NCI-H446 treated with DMSO at 0.1 percent for 48 hours (cell line): ENCODE measurements around the gene VNN1.
"Not testable (repeated sequence)": the region's sequence is repeated elsewhere in the genome, so short reads cannot be mapped to it uniquely, and the experiment has no call there.

Experiments
- DNase-seq: peaks from one replicate; lab custom pipeline; 2025; lab: John Stamatoyannopoulos, UW

The VNN1 gene

DNA sequence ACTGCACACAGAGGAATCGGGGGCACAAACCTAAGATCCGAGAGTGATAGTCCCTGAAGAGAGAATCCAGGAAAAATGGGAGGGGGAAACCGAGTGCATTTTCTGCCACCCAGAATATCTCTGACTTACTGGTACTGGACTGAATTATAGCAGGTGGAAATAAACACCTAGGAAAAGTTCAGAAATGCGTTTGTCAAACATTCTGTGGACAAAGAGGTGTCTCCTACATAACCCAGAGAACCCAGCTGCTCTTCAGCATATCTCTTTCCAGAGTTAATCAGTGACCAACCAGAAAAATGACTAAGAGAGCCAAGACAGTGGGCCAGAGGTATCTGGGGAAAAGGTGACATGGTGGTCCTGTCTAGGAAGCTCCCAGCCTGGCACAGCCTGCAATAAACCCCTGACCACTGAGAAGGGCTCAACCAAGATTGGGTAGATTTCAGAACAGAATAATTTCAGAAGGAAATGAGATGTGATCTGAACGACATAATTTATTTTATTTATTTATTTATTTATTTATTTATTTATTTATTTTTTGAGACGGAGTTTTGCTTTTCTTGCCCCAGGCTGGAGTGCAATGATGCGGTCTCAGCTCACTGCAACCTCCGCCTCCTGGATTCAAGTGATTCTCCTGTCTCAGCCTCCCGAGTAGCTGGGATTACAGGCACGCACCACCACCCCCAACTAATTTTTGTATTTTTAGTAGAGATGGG lies 6.0 kb upstream of the VNN1 start:
- DNase-seq: no peak

GRCh38 chr6:132715881-132716637 lies 2.2 kb upstream of the VNN1 start:
- no peak for DNase-seq

- no peak for DNase-seq
These were observed 1.3 kb upstream of the VNN1 start for GRCh38 chr6:132715204-132715603.

DNA sequence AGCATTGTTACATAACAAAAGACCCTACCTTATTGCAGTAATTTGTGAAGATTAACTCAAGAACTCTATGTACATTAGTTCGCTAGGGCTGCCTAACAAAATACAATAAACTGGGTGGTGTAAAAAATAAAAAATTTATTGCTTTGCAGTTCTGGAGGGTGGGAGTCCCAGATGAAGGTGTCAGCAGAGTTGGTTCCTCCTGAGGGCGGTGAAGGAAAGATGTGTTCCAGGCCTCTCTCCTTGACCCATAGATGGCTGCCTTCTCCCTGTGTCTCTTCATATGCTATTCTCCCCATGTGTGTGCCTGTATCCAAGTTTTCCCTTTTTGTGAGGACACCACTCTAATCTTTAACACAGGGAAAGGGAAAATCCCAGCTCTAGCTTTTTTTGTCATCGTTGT lies 305 bp upstream of the VNN1 start:
- no peak for DNase-seq

DNA sequence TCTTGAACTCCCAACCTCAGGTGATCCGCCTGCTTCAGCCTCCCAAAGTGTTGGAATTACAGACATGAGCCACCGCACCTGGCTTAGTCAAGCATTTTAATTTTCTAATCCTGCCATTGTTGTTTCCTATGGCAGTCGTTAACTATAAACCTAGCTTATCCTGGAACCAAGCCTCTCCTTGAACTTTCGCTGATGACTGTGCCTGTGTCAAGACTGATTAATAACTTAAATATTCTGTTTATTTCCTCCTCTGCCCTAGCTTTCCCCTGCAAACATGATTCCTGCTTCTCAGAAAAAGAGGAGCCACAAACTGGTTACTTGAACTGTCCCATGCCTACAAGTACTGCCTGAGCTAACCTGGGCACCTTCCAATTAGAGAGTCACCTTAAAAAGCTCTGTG lies 1.5 kb downstream of the VNN1 start:
- no peak for DNase-seq

DNA sequence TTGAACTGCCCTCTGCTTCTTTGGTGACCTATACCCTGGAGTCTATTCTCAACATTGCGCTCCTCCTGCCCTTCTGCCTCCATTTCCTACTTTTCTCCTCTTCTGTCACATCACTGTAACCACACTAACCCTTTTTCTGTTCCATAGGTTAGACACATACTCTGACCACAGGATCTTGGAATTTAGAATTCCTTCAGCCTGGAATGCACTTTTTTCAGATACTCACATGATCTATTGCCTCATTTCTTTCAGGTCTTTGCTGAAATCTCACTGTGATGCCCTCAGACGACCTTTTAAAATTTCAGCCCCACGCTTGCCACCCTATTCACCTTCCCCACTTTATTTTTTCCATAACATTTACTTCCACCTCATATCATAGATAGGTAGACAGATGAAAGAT lies 5.1 kb downstream of the VNN1 start:
- no peak for DNase-seq

DNA sequence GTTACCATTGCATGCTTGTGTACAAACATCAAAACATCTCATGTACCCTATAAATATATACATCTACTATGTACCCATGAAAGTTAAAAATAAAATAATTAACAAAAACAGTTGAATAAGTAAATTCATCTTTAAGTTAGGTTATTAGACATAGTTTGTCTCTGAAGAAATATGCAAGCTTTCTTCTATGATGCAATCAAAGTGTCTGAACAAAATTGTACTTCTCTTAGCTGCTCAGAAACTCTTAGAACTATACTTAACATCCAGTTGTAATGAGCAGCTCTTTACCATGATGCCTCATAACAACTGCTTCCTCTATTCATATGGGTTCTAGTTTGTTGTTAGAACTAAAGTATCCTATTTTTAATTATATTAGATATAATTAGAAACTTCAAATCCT lies 5.9 kb downstream of the VNN1 start:
- no peak for DNase-seq

DNA sequence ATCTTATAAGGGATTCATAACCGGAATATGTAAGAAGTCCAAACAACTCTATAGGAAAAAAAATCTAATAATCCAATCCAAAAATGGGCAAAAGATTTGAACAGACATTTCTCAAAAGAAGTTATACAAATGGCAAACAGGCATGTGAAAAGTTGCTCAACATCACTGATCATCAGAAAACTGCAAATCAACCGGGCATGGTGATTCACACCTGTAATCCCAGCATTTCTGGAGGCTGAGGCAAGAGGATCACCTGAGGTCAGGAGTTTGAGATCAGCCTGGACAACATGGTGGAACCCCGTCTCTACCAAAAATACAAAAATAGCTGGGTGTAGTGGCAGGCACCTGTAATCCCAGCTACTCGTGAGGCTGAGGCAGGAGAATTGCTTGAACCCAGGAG lies 7.1 kb downstream of the VNN1 start:
- not testable (repeated sequence) for DNase-seq

- DNase-seq: no peak
These were observed 9.9 kb downstream of the VNN1 start for GRCh38 chr6:132703936-132704335.

DNA sequence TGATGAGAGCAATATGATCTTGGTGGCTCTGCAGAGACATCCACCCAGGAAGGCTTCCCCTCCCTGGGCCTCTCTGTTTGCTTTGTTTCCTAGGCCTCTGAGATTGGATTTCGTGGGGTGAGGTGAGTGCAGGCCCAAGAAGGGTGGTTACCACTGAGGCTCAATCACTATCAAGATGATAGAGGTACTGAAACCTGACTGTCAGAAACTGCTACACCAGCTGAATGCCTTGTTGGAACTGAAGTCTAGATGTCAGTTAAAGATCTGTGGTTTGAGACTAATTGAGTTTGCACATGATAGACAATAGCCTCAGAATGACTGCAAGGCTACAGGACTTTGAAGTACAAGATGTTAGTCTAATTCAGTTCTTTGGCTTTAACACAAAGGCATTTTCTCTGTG lies 15.2 kb downstream of the VNN1 start:
- DNase-seq: no peak

- DNase-seq: no peak
These were observed 18.1 kb downstream of the VNN1 start for GRCh38 chr6:132695773-132696172.

DNA sequence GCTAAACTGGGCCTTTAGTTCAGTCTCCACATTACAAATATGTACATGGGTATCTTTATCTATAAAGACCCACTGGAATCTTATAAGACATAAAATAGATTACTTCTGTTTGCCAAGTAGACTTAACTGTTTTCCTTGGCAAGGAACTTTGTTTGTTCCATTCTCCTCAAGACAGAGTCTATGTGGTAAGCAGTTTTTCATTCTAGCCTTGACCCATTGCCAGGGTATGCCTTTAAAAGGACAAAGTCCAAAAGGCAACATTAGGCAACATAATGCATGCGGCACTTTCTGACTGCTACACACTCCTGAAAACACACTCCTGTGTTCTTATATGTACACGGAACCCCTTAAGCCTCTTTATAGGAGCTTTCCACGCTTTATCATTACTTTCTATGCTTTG lies 20.4 kb downstream of the VNN1 start:
- DNase-seq: no peak

- DNase-seq: no peak
These were observed 23.2 kb downstream of the VNN1 start for GRCh38 chr6:132690678-132691077.

- no peak for DNase-seq
These were observed 26.5 kb downstream of the VNN1 start for GRCh38 chr6:132687306-132687705.

DNA sequence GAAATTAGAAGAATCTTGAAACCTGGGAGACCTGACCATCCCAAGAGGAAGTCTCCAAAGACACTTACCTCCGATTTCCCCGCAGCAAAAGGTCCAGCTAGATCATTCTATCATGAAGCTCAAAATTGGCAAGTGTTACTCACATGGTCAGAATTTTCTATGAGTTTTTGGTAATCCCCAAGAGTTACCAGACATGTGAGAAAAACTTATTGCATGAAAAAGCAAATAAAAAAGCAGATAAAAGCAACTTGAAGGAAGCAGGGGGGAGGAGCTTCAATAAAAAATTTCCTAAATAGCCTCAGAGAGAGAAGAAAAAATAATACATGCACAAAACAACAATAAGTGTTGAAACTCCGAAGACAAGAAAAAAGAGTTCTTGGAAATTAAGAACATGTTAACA lies 27.3 kb downstream of the VNN1 start:
- no peak for DNase-seq

- DNase-seq: no peak
These were observed 28.8 kb downstream of the VNN1 start for GRCh38 chr6:132685009-132685408.

GRCh38 chr6:132684272-132684671 lies 29.6 kb downstream of the VNN1 start:
- no peak for DNase-seq

- no peak for DNase-seq
These were observed 30.3 kb downstream of the VNN1 start for GRCh38 chr6:132683543-132683942.

DNA sequence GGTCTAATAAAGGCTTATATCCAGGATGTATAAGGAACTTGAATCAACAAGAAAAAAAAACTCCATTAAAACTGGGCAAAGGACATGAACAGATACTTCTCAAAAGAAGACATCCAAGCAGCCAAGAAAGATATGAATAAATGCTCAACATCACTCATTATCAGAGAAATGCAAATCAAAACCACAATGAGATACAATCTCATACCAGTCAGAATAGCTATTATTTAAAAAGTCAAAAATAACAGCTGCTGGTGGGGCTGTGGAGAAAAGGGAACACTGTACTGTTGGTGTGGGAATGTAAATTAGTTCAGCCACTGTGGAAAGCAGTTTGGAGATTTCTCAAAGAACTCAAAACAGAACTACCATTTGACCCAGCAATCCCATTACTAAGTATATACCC lies 34.8 kb downstream of the VNN1 start:
- not testable (repeated sequence) for DNase-seq

GRCh38 chr6:132675749-132676148 lies 38.1 kb downstream of the VNN1 start:
- DNase-seq: no peak

- DNase-seq: no peak
These were observed 38.9 kb downstream of the VNN1 start for GRCh38 chr6:132675002-132675401.

GRCh38 chr6:132673376-132674094 lies 40.3 kb downstream of the VNN1 start:
- DNase-seq: no peak

GRCh38 chr6:132671295-132671694 lies 42.6 kb downstream of the VNN1 start:
- DNase-seq: no peak
